Fibroblast of pulmonary artery (primary cell): Measurements from ENCODE around the gene ERC1.

ENCODE experiments used
- DNase-seq: peaks from one replicate; pipeline ENCODE4 v3.0.0-alpha.2; 2010; ENCODE audit warnings: low read depth
- H3K4me3 ChIP-seq: replicated peaks from 2 replicates; pipeline ENCODE4 v1.5.1; 2011; ENCODE audit warnings: low read depth, mild to moderate bottlenecking, control low read depth, low read length, moderate library complexity
- CTCF ChIP-seq: IDR thresholded peaks from 2 replicates; pipeline ENCODE4 v1.5.1; 2011; ENCODE audit warnings: mild to moderate bottlenecking, control low read depth, low read length, inconsistent platforms; ENCODE audit errors: missing control alignments

ERC1 gene

GRCh38 chr12:1507308-1507707, 516.3 kb downstream of the ERC1 start:
- no peak for DNase-seq
- TF ChIP-seq CTCF, result no peak
- no peak overlapping the region for H3K4me3 ChIP-seq

GRCh38 chr12:1509413-1510052, 518.5 kb downstream of the ERC1 start:
- DNase-seq, result no peak
- H3K4me3 ChIP-seq, result no peak overlapping the region
- TF ChIP-seq CTCF, result no peak

- H3K4me3 ChIP-seq, result no peak overlapping the region
- DNase-seq, result no peak
- TF ChIP-seq CTCF, result no peak
Observed at GRCh38 chr12:1510056-1510812, 519.2 kb downstream of the ERC1 start.

GRCh38 chr12:1515010-1515409, 524.0 kb downstream of the ERC1 start:
- no peak for TF ChIP-seq CTCF
- H3K4me3 ChIP-seq, result no peak overlapping the region
- no peak for DNase-seq

GRCh38 chr12:1515428-1515827, 524.4 kb downstream of the ERC1 start:
- no peak overlapping the region for H3K4me3 ChIP-seq
- no peak for TF ChIP-seq CTCF
- no peak for DNase-seq

- no peak overlapping the region for H3K4me3 ChIP-seq
- peak; percentile 75 for DNase-seq
- peak; percentile 39 for TF ChIP-seq CTCF
Observed at GRCh38 chr12:1517007-1517406, 526.0 kb downstream of the ERC1 start.
